ENCODE results near the gene MVB12A.

The MVB12A gene

DNA sequence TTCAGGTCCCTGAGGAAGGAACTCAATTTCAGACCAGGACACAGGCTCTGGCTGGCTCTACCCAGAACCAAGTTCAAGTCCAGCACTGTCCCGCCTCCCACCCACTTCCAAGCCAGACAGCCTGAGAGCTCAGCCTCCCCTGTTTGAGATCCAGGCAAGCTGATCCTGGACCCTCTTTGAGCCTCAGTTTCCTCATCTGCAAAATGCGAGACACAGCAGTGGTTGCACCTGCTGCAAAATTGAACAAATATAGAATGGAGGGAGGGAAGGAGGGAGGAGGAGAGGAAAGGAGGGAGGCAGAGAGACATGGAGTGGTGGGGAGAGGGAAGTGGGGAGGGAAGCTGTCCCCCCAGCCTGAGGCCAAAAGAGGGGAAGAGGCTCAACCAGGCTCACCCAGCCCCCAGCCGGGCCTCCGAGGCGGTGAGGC lies 27.9 kb downstream of the MVB12A start:
- DNase-seq = no peak

DNA sequence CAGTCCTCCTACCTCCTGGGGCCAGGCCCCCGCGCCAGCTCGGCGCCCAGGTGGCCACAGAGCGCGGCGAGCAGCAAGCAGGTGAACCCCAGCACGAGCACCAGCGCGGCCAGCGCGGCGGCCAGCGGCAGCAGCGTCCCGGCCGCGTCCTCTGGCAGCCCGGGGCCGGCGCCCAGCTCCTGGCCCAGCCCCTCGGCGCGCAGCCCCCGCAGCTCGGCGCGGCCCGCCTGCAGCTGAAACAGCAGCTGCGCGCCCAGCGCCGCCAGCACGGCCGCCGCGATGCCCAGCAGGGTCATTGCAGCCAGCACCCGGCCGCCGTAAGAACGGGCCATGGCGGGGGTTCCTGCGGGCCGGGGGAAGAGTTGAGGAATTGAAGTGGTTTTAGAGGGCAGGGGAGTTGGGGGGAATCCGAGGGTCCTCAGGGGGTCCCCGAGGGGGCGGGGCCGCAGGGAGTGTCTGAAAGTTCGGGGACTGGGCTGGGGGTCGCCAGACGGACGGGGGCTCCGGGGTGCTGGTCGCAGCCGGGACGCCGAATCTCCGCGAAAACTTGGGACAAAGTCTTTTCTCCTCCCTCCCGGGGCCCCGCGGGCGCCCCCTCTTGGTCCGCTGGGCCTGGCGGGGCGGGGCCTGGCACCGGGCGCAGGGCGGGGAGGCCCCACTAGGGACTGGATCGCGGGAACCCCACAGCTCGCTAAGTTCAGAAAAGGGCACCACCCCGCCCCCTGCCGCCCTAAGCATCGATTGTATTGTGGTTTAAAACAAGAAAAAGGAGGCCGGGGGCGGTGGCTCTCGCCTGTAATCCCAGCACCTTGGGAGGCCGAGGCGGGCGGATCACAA lies 28.5 kb downstream of the MVB12A start, which contains the start of gene TMEM221:
TMEM221 (minus strand) TSS at position 538 of the 837 bp plus-strand sequence; CDS start at position 332, 206 bp downstream.
- peak; percentile 26 for DNase-seq

DNA sequence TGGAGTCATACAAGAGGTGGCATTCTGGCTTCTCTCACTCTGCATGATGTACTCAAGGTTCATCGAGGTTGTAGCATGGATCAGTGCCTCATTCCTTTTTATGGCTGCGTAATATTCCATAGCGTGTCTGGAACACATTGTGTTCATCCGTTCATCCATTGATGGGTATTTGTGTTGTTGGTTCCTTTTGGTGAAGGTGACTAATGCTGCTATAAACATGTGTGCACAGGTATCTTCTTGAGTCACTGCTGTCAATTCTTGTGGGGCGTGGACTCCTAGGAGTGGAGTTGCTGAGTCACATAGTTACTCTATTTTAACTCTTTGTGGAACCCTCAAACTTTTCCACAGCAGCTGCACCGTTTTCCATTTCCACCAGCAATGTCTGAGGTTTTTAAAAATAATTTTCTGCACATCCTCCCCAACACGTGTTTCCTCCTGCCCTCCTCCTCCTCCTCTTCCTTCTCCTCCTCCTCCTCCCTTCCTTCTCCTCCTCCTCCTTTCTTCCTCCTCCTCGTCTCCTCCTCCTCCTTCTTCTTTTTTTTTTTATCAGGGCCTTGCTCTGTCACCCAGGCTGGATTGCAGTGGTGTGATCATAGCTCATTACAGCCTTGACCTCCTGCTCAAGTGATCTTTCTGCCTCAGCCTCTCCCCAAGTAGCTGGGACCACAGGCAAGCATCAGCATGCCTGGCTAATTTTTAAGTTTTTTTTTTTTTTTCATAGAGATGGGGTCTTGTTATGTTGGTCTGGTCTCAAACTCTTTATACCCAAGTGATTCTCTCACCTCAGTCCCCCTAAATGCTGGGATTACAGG lies 30.6 kb downstream of the MVB12A start:
- DNase-seq = no peak

DNA sequence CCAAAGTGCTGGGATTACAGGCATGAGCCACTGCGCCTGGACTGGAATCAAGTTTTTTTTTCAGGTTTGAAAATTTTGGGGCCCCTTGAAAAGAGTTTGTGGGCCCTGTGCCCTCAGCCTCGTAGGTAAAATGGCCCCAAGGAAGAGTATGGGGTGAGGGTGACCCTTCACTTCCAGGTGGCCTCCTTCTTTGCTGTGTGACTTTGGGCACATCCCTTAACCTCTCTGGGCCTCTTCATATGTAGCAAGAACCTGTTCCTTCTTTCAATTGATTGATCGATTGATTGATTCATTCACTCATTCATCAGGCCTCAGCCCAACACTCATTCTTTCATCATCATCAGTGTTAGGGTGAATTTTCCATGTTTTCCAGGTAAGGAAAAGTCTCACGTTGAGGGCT lies 32.0 kb downstream of the MVB12A start:
- DNase-seq = no peak

DNA sequence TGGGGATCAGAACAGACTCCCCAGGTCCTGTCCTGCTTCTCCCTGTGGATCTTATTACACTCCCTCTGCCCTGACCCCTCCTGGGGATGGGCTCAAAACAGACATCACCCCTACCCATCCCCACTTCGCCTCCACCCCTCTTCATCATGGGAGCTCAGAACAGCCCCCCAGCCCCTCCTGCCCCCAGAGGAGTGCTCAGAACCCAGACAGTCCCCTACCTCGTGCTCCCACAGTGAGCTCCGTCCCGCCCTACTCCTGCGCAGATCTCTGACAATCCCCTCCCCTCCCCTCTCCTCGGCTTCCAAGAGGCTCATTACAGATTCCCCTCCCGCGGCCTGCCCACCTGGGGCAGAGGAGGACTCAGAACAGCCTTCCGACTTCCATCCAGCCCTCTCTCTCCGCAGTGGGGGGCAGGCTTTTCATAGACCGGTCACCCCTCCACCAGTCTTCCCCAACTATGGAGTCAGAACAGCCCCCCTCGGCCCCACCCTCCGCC lies 34.8 kb downstream of the MVB12A start:
- DNase-seq = no peak

DNA sequence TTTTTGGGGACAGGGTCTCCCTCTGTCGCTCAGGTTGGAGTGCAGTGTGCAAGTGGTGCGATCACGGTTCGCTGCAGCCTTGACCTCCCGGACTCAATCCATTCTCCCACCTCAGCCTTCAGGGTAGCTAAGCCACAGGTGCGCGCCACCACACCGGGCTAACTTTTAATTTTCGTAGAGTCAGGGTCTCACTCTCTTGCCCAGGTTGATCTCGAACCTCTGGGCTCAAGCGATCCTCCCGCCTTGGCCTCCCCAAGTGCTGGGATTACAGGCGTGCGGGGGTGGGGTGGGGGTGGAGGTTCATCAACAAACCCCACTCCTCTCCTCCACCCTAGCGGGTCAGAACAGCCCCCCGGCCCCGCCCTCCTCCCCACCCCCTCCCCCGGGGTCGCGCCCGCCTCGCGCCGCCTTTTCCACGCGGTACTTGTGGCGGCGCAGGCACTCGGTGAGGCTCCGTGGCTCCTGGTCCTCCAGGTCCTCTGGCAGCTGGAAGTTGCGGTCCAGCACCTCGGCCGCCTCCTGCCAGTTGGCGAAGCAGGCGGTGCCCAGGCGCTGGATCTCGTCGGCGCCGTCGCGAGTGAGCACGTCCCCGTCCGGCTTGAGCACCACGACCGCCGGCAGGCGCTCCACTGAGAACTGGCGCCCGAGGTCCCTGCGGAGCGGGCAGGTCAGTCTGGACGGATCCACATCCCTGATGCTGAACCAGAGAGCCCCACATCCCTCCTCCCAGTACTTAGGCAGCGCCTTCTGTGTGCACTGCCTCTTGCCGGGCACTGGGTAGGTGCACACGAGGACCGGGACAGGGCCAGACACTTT lies 35.7 kb downstream of the MVB12A start:
- DNase-seq = no peak

DNA sequence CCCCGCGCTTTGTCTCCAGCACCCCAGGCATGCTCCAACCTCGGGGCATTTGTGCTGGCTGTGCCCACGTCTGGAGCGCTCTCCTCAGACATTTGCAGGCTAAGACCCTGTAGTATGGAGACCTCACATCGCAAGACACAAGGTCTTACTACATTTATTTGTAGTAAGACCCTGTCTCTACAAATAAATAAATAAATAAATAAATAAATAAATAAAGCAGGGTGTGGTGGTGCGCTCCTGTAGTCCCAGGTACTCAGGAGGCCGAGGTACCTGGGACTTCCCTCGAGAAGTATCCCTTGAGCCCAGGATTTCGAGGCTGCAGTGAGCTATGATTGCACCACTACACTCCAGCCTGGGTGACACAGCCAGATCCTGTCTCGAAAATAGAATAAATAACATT lies 36.3 kb downstream of the MVB12A start:
- no peak for DNase-seq

DNA sequence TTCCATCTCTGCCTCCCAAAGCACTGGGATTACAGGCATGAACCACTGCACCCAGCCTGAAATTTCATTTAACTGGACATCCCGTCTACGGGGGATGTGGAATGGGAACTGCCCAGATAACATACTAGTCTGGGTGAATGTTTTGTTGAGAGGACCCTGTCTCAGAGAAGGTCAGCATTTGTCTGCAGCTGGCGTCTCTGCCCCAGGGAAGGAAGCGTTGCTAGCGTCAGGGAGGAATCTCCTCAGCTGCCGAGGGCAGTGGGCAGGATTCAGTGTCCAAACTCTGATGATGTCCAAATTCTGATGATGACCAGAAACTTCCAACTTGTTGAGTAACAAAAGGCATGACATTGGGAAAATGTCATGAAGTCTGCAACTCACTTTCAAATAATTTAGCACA lies 37.8 kb downstream of the MVB12A start:
- no peak for DNase-seq

DNA sequence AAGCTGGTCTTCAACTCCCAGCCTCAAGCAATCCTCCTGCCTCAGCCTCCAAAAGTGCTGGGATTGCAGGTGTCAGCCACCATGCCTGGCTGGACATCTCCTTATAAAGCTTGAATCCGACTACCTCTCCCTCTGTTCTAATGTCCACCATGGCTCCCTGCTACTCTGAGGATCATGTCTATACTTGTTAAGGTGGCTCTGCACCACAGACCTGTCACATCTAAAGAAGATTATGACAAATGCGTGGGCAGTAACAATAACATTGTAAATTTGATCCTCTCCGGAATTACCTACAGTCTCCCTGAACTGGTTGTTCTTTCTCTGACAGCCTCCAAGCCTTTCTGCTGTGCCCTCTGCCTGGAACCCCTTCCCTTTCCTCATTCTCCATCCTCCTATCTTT lies 39.1 kb downstream of the MVB12A start:
- no peak for DNase-seq

DNA sequence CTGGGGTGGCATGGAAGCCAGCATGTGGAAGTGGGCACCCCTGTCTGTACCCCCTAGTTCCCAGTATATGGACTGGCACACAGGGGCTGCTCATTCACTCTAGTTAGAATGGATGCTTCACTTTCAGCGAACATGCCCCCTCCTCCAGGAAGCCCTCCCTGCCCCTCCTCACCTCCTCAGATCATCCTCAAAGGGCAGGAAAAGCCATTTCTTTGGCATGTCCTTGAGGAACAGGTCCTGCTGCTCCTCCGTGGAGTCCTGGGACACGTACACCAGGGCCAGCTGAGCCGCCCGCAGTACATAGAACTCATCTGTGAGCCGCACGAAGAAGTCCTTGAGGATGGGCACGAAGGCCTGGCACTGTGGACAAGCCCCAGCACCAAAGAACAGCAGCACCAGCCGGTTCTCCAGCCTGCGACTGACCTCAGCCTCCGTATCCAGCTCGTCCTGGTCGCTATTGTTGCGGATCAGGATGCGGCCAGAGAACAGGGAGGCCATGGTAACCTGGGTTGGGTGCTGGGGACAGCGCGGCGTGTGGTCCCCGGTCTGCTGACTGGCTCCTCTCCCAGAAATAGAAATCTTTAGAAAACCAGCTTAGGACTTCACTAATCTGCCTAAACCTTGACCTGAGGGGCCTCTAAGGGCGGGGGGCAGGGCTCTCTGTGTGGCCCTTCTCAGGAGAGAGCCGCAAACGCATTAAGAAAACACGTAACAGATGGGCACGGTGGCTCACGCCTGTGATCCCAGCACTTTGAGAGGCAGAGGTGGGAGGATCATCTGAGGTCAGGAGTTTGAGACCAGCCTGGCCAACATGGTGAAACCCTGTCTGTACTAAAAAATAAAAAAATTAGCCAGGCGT lies 40.8 kb downstream of the MVB12A start, which contains the start of gene NXNL1:
NXNL1 (minus strand) TSS at position 555 of the 859 bp plus-strand sequence; CDS start at position 498, 57 bp downstream.
- no peak for DNase-seq

DNA sequence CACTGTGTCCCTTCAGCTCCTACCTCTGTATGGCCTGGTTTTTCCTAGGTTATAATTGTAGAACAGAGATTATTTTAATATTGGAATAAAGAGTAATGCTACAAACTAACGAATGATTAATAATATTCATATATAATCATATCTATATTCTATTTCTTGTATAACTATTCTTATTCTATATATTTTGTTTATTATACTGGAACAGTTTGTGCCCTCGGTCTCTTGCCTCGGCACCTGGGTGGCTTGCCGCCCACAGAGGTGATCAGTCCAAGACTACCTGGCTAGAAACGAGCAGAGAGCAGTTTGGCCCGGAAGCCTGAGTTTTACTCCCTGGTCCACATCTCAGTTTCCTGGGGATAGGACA lies 46.6 kb downstream of the MVB12A start:
- no peak for DNase-seq

DNA sequence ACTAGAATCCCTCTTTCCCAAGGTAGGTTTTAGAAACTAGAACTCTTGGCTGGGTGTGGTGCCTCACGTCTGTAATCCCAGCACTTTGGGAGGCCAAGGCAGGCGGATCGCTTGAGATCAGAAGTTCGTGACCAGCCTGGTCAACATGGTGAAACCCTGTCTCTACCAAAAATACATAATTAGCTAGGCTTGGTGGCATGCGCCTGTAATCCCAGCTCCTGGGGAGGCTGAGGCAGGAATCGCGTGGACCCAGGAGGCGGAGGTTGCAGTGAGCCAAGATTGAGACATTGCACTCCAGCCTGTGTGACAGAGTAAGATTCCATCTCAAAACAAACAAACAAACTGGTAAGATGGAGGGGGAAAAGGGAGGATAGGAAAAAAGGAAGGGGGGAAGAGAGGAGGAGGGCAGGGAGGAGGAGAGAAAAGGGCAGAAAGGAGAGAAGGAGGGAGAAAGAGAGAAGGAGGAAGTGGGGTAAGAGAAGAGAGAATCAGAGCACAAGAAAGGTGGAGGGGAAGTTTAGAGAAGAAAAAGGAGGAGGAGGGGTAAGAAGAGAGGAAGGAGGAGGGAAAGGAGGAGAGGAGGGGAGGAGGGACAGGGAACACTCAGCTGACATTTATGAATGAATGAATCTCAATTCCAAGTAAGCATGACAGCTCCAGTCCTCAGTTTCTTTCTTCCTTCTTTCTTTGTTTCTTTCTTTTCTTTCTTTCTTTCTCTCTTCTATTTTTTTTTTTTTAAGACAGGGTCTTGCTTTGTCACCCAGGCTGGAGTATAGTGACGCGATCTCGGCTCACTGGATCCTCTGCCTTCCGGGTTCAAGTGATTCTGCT lies 47.8 kb downstream of the MVB12A start:
- DNase-seq = no peak

DNA sequence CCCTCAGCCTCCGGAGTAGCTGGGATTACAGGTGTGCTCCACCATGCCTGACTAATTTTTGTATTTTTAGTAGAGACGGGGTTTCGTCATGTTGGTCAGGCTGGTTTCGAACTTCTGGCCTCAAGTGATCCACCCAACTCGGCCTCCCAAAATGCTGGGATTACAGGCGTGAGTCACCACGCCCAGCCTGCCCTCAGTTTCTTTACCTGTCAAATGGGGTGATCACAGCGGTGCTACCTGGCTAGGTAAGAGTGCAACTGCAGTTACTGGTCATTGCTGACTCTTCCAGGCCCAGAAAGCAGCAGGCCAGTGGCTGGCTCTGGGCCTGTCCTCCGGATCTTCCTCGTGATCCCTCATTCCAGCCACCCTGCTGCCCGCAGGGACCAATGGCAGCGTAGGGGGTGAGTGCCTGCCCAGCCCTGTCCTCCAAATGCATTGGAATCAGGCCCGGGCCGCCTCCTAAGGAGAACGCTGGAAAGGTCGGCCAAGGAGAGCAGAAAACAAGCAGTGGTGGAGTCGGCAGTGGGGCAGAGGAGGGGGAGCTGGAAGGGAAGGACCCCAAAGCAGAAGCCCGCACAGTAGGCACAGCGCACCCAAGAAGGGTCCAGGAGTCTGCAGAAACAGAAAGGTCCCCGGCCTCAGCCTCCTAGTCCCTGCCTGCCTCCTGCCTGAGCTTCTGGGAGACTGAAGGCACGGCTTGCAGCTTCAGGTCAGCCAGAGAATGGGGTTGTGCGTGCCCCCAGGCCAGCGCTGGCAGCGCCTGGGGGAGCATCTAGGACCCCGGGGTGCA lies 48.6 kb downstream of the MVB12A start:
- no peak for DNase-seq

DNA sequence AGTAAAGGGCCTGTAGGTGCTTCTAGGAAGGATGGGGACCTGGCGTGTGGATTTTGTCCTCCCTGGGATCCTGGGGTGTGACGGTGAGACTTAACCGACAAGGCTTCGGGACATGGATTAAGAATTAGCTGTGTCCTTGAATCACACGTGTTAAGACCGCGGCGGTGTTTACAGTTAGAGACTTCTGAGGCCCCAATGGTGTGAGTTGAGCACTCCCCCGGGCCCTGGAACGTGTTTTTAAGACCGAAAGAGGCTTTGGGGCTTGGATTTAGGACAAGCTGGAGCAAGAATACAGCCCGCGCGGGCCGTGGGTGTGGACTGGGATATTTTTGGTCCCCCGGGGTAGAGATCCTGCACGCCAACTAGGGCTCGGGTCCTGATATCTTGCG lies 49.2 kb downstream of the MVB12A start:
- no peak for DNase-seq

DNA sequence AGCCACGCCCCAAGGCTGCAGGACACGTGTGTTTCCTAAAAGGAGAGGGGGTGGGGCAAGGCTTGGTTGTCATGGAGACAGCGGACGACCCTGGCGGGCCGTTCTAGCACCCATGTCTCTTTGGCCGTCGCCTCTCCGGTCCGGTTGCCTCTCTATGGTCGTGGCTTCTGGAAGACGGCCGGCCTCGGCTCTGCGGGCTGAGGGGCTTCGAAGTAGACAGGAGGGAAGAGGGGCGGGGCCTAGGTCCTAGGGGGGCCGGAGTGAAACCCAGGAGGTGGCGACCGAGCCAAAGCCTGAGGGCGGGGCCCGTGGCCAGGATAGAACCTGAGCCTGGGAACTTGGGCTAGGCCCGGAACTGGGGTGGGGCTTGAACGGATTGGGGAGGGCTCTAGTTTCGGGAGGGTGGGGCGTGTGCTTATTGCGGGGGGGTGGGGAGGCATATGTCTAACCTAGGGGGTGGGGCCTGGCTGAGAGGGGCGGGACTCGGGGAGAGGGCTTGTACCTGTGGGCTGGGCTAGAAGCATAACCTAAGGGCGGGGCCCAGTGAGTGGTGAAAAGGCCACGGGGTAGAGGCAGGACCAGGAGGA lies 49.7 kb downstream of the MVB12A start:
- DNase-seq = peak; percentile 63

DNA sequence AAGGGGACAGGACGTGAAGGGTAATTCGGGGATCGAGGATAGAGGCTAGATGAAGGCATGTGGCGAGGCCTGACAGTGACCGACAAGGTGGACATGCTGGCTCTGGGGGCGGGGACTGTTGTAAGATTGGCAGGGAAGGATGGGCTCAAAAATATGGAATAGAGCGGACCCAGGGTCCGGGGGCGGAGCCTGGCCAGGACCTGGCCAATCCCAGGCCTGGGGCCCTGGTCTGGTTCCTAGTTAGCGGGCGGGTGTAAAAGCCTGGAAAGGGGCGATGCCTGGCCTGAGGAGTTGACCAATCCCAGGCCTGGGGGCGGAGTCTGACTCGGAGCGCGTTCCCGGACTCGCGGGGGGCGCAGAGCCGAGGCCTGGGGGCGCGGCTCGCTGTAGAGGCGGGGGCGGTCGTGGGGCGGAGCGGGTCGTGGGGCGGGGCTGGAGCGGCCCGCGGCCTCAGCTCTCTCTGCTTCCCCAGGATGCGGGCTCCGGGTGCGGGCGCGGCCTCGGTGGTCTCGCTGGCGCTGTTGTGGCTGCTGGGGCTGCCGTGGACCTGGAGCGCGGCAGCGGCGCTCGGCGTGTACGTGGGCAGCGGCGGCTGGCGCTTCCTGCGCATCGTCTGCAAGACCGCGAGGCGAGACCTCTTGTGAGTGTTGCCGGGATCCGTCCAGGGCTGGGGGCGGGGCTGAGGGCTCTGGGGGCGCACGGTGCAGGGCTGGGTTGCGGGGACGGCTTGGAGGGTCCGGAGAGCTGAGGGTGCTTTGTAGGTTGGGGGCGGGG lies 50.4 kb downstream of the MVB12A start, which contains the start of gene SLC27A1:
SLC27A1 (plus strand) TSS at position 457 of the 774 bp plus-strand sequence; CDS start at position 474, 17 bp downstream.
- peak; percentile 81 for DNase-seq

DNA sequence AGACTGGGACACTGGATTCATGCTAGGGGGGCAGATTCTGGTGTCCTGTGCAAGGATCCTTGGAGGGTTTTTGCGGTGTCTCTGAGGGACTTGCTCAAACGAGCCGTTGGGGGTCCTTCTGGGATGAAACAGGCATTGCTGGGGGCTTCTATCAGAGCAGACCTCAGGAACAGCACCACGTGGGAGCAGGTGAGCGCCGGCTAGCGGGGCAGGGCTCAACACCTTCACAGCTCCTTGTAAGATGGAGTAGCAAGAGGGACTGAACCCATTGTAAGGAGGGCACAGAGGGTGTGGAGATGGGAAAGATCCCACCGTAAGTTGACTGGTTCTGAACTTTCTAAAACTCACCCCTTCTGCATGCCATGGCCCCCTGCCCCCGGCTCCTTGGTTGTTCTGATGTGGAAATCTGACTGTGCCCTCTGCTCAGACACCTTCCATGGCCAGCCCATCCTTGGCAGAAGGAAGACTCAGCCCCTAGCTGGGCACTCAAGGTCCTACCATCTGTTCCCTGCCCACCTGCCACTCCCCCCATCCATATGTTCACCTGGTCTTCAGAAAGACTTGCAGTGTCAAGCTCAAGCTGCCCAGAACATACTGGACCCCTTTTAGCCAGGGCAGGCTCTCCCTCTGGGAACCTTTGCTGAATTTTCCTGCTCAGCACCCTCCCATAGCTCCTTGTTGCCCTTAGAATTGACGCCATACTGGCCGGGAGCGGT lies 51.7 kb downstream of the MVB12A start:
- no peak for DNase-seq

DNA sequence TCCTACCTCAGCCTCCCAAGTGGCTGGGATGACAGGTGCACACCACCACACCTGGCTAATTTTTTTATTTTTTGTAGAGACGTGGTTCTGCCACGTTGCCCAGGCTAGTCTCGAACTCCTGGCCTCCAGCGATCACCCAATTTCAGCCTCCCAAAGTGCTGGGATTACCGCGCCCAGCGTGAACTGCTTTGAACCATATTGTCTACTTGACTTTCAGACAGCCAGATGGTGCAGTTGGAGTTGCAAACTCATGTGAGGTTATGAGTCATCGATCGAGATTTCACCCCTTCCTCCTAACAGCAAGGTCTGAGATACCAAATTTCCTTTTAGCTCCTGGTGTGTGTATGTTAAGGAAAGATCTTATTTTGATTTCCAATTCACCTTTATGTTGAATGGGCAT lies 53.2 kb downstream of the MVB12A start:
- DNase-seq = no peak

Data from activated gamma-delta T cell (primary cell).